Transverse colon (tissue), 3 donors: Measurements from ENCODE around the gene MAP4.

Experiments used
- CTCF ChIP-seq, 5 experiments: fragments of 200-600 bp in 3 of 5; fragments of 450-650 bp in 2 of 5; sonication (generic) in 3 of 5; IDR thresholded peaks; 1 replicate in 2 of 5; 2 replicates in 3 of 5; pipeline ENCODE4 v1.5.1; 2016 to 2017; ENCODE audit warnings: antibody characterized with exemption in 5 of 5, inconsistent platforms in 3 of 5, mild to moderate bottlenecking in 2 of 5, moderate library complexity in 1 of 5
- POLR2A ChIP-seq: fragments of 450-650 bp; IDR thresholded peaks from one replicate; pipeline ENCODE4 v1.6.1; 2016; ENCODE audit warnings: antibody characterized with exemption, mild to moderate bottlenecking, moderate library complexity

- TF ChIP-seq CTCF (IDR thresholded peaks at IDR 0.05) = peak; percentile 31 to 87 (median 73)
- peak; percentile 26 for TF ChIP-seq POLR2A
Measured at GRCh38 chr3:47824541-47825473, 191.4 kb downstream of the MAP4 start.
